Mucosa of gallbladder (tissue), 1 donor: ENCODE measurements around the gene SRGAP3. TPM values are rescaled to one million over a fixed set of nuclear protein-coding genes. Genes with fewer than 3 reads are reported as not detected.

Experiments
- DNase-seq: peaks from one replicate; pipeline ENCODE4 v3.0.0-alpha.2; 2020; ENCODE audit warnings: low spot score
- total RNA-seq: library from RNA; stranded (reverse); gene quantifications from one replicate; pipeline ENCODE4 v1.2.1, GENCODE V29; 2021
- donor health status: DM: no; HTN: no; CAD: no.

SRGAP3 gene
- total RNA-seq, 1 donor from 2014 or later: 7.8 TPM

DNA sequence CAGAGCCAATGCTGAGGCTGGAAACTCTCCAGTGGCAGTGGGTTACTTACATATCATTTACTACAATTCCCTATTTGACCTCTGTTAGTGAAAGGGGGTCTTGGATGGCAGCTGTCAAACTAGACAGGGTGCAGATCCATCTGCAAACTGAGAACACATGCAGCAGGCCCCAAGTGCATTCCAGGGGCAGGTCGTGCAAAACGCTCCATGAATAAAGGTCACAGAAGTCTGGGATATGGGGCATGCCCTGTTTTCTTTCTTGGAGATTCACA, 261.1 kb downstream of the SRGAP3 start:
- DNase-seq: no peak

DNA sequence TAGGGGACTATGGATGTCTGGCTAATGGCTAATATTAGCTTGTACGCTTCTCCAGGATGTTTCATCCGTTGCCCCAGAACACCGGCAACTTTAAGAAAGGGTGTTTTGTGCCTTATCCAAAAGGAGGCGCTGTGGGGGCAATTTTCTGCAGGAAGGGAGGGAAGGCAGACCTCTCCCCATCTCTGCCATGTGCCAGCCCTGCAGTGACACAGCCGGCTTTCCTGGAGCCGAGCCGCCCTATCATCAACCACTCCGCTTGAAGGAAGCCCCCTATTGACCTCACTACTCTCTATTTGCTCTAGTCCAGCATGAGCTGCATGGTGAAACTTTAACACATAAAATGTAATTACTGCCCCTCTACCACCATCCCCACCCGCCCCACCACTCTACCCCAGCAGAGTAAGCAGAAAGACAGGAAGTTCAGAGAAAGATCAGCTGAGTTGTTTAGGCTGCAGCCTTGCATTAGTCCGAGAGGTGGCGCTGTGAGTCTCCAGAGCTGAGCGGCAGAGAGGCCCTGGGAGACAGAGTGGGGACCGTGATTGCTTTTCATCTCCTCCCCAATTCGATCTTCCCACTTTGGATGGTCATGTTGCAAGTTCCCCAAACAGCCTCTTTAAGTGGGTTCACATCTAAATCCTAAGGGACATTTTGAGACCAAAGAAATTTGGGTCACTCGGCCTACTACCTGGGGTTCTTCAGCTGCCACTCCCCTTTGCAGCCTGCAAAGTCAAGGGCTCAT, 261.6 kb downstream of the SRGAP3 start:
- peak; percentile 67 for DNase-seq

- no peak for DNase-seq
These were observed 262.2 kb downstream of the SRGAP3 start for GRCh38 chr3:8987226-8987625.

DNA sequence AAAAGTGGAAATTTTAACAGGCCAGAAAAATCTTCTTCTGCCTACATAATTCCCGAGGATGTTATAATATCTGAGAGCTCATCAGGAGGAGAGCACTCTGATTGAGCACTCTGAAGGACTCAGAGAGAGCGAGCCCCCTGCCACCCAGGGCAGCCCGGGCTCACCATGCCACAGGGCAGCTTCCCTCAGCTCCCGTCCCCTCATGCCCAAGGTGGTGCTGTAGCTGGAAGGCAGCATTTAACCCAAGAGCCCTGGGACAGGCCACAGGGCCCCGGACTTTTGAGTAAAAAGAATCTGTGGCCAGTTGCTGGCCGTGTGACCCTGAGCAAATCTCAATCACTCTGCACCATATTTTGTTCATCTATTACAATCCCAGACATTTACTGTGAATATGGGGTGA, 262.7 kb downstream of the SRGAP3 start:
- DNase-seq: no peak

GRCh38 chr3:8985876-8986275, 263.6 kb downstream of the SRGAP3 start:
- DNase-seq: no peak

GRCh38 chr3:8985411-8985831, 264.0 kb downstream of the SRGAP3 start:
- DNase-seq: no peak

GRCh38 chr3:8984526-8984925, 264.9 kb downstream of the SRGAP3 start:
- no peak for DNase-seq

- no peak for DNase-seq
These were observed 265.4 kb downstream of the SRGAP3 start for GRCh38 chr3:8984081-8984480.

DNA sequence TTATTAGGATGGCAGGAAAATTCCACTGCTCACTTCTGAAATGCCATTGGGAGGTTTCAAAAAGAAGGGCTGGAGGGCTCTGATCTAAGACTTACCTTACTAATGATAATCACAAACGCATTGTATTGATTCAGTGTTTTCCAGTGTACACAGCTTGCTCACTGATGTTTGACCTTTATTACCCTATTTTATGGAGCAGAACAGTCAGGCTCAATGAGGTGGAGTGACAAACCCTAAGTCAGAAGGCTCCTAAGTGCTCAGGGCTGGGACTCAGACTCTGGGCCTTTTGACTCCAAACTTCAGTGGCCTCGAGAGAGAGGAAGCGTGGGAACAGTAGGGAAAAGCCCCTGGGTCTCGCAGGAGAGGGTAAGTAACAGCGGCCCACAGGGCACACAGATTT, 265.9 kb downstream of the SRGAP3 start:
- no peak for DNase-seq

DNA sequence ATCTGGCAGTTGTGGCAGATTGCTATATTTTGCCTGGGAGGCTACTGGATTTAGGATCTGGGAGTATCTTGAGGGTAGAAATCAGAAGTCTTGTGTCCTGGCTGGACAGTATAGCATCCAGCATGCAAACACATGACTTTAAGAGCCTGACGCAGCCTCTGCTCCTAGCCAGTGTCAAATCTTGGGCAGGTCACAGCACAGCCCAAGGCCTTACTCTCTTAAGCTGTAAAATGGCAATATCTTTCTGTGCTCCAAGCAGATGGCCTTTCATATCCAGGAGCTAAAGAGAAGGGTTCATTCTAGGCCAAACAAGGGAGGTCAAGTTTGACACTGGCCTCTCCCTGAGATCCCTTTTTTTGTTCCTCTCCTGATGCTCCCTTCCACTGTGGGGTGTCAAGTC, 266.4 kb downstream of the SRGAP3 start:
- DNase-seq: no peak

DNA sequence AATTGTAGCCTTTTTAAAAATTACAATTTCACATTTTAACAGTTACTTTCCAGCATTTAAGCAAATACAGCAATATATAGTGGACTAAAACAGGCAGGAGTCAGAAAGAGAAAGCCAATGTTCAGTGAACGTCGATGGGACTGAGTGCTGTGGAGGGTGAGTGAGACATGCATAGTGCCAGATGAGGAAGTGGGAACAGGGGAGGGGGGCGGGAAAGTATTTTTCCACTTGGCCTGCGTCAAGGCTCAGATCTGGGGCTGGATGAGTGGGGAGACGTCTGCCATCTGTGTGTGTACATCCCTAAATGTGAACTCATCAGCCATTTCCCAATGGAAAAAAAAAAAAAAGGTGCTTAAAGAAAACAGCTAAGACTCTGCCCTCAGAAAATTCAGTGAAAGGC, 266.9 kb downstream of the SRGAP3 start:
- DNase-seq: no peak

DNA sequence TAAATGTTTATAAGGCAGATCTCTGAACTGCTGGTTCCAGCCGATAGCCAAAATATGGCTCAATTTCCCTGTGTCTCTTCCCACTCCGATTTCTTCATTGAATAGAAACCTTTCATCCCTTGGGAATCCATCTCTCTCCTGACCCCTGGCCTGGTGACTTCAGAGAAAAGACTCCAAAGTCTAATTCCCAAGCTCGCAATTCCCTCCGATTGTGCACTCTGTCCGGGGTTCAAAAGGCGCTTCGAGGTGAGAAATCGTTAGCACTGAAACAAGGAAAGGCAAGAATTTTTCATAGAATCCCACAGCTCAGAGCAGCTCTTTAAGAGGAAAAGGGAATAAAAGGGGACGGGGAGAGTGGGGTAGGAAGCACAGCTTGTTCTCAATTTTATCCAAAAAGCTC, 267.7 kb downstream of the SRGAP3 start:
- no peak for DNase-seq

- DNase-seq: no peak
These were observed 268.1 kb downstream of the SRGAP3 start for GRCh38 chr3:8981296-8981695.

- no peak for DNase-seq
These were observed 268.6 kb downstream of the SRGAP3 start for GRCh38 chr3:8980756-8981257.

DNA sequence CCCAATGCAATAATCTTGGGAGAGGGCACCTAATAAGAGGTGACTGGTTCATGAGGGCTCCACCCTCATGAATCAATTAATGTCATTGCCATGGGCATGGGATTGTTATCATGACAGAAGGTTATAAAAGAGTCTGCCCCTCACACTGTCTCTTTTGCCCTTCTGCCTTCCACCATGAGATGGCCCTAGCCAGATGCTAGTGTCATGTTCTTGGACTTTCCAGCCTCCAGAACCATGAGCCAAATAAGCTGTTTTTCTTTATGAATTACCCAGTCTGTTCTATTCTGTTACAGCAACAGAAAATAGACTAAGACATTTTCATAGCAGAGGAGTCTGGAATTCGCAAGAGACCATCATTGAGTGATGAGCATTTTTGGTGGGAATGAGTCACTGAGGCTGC, 270.2 kb downstream of the SRGAP3 start:
- DNase-seq: no peak

DNA sequence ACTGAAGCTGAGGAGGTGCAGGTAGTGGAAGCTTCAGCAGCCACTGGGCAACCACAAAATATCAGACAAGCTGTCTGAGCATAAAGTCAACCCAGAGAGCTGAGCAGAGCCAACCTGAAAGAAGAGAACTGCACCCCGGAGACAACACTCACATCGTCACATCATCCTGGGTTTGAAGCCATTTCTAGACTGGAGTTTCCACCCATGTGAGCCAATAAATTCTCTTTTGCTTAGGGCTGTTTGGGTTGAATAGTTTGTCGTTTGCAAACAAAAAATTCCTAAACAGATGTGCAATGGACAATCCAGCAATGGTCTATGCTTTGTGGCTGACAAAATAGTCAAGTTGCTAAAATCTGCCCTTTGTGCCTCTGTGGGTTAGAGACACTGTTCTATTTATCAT, 270.9 kb downstream of the SRGAP3 start:
- DNase-seq: no peak

DNA sequence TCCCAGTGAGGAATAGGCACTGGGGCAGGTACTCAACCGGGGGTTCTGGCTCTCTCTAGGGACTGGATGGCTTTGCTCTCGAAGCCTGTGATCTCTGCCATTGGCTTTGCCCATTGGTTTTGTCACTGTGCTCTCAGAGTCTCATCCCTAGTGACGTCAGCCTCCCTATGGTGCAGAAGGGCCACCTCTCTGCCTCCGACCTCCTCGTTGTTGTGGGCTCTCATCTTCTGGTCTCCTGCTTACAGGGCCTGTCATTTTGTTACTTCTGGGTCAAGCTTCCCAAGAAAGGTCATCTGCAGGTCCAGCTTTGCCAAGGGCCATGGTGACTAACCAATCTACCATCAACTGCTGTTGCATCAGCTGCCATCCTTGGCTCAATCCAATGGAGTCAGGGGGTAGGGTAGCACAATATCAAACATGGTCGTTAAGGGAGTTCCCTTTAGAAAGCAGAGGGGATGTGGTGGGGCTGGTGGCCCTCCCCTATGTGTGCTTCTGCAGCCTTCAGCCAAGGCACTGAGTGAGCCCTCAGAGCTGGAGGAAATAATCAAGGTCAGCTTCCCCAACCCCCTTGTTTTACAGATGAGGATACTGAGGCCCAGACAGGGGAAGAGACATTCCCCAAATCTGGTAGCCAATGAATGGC, 272.8 kb downstream of the SRGAP3 start:
- no peak for DNase-seq

DNA sequence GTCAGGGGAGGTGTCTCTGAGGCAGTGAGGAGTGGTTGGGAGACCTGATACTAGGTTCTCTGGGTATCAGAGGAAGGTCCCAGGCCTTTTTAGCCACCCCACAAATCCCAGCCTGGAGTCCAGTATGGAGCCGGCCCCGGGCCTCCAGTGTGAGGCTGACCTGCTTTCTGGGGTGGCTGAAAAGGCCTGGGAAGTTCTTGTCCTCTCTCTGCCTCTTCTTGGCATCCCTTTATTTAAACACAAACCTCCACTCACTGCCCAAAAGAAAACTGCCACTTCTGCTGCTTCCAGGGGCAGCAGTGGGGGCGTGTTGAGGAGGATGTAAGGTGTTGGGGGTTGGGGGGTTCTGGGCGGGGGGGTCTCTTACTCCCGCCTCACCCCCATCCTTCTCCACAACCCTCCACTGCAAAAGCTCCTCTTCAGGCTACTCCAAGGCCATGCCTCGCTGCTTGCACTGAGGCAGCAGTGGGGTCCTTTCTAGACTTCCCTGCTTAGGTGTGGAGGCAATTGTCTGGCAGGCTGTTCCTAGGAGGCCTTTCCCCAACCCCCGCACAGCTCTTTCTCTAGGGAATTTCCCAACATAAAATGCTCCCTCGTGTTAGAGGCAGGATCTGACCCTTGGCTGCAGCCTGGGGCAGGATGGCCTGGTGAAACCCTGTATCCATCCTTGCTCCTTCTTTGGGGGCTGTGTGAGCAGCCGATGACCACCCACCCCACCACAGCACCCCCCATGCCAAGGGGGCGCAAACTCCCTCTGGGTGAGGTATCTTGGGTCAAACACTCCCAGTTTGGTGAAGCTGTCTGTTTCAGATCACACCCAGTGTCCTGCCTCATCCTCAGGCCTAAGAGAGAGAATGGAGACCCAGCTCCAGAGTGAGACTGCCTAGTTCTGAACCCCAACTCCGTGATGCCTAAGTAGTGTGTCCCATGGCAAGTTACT, 274.1 kb downstream of the SRGAP3 start:
- DNase-seq: no peak

DNA sequence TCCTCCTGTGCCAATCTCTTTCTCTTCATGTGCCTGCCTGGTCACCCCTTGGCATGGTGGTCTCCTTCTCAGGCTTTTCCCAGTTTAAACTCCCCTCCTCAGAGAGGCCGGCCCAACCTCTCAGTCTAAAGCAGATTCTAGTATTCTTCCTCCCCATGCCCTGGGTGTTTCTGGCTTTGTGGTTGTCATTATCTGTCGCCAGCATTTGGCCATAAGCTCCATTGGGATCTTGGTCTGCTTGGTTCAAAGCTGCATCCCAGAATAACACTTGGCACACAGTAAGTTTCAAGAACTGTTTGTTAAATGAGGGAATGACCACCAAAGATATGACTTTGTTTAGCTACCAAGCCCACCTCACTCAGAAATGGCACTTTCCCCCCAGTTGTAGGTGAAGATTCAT, 275.0 kb downstream of the SRGAP3 start:
- DNase-seq: no peak

- DNase-seq: no peak
These were observed 276.8 kb downstream of the SRGAP3 start for GRCh38 chr3:8972639-8973038.

DNA sequence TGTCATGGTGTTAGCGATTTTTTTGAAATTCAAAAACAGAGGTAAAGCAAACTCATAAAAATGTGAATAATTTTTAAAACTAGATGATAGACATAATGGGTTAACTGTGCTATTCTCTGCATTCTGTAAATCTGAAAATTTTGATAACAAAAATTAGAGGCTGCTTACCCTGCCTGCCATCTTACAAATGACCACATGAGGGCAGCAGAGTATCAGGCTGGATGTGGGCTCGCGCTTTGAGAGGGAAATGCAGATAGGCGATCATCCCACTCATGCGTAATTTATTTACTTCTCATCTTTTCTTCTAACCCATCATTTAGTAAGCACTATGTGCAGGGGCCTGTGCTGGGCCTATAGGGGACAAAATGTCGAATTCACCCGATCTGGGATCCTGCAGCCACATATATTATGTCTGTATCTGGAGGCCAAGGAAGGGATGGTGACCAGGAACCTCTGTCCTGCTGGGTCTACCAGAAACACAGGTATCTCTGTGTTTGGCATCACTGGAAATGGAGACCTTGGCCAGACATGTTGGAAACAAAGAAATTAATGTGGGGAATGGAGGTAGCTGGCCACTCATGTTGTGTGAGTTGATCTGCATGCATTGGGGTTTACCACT, 278.4 kb downstream of the SRGAP3 start:
- DNase-seq: peak; percentile 74

GRCh38 chr3:8969241-8969640, 280.2 kb downstream of the SRGAP3 start:
- DNase-seq: no peak
